Prostate gland (tissue), 2 donors: ENCODE measurements around the gene FAM181A. TPM values are rescaled to one million over a fixed set of nuclear protein-coding genes. Genes with fewer than 3 reads are reported as not detected.

Experiments used
- DNase-seq: peaks from one replicate; pipeline ENCODE4 v3.0.0-alpha.2; 2019; ENCODE audit warnings: low spot score
- H3K27ac ChIP-seq, 2 donors: fragments of 200-600 bp; sonication (generic); 2 replicates each; pipeline ENCODE4 v1.5.1; 2017 to 2019
- H3K27me3 ChIP-seq: fragments of 200-600 bp; sonication (generic); replicated peaks from 2 replicates; pipeline ENCODE4 v1.5.1; 2019; ENCODE audit not compliant: insufficient read depth
- H3K36me3 ChIP-seq, 2 donors: fragments of 200-600 bp; sonication (generic); 1 replicate in 1 of 2; 2 replicates in 1 of 2; pipeline versions ENCODE4 v1.5.1 to v1.8.1; 2017 to 2019
- H3K4me1 ChIP-seq: fragments of 200-600 bp; sonication (generic); replicated peaks from 2 replicates; pipeline ENCODE4 v1.5.1; 2019
- H3K4me3 ChIP-seq, 2 donors: fragments of 200-600 bp; sonication (generic); 2 replicates each; pipeline ENCODE4 v1.5.1; 2017 to 2019
- H3K9me3 ChIP-seq: fragments of 200-600 bp; sonication (generic); 2 replicates; pipeline ENCODE4 v1.5.1; 2017
- POLR2A ChIP-seq: fragments of 450-650 bp; IDR thresholded peaks from one replicate; pipeline ENCODE4 v1.6.1; 2016; ENCODE audit warnings: antibody characterized with exemption, mild to moderate bottlenecking
- POLR2AphosphoS5 ChIP-seq: sonication (generic); formaldehyde crosslinking; IDR thresholded peaks from one replicate; pipeline ENCODE4 v1.6.1; 2017; ENCODE audit warnings: antibody characterized with exemption
- WGBS: methylation state at CpG from one replicate; pipeline ENCODE4 v1.1.5; 2018; 5-methylcytosine and 5-hydroxymethylcytosine counted together
- intact Hi-C: fragments of 100-400 bp; cut with DNase I; formaldehyde crosslinking; loops from one replicate; pipeline ENCODE4 v1.14.2; 2022
- total RNA-seq, 2 donors: library from RNA; depleted of rRNA; stranded (reverse); fragments of >200 nt; gene quantifications; one replicate each; pipeline ENCODE4 v1.1.0, GENCODE V29; 2016
- TF ChIP-seq, protein P1 (sequence below), 4 experiments: fragments of 200-600 bp in 2 of 4; fragments of 450-650 bp in 2 of 4; sonication (generic) in 2 of 4; IDR thresholded peaks; 1 replicate in 3 of 4; 2 replicates in 1 of 4; pipeline ENCODE4 v1.5.1; 2016 to 2019; ENCODE audit warnings: antibody characterized with exemption in 4 of 4, mild to moderate bottlenecking in 2 of 4, moderate library complexity in 2 of 4

Gene FAM181A
- total RNA-seq, 2 donors from 2014 or later: 3.1 TPM; not detected in 1

DNA sequence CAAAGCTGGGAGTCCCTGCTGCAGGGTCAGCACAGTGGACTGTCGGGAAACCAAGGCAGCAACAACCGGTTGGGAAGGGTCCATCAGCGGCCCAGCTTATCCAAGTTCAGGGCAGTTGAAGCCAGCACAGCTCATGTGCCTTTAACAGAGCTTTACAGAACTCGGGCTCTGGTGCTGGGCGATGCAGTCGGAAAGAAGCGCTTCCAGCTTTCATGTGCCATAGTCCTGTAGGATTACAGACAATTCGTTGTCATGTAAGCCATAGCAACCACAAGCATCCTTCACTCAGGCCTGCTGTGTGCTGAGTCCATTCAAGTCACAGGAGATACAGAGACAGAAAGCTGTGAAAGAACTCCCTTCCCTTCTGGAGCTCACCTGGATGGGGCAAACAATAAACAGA is 3.5 kb upstream of the FAM181A start:
- 89% methylated on average over 8 of the region's 8 CpGs for WGBS
- intact Hi-C loops: no loop called here
- TF ChIP-seq, protein P1, sequence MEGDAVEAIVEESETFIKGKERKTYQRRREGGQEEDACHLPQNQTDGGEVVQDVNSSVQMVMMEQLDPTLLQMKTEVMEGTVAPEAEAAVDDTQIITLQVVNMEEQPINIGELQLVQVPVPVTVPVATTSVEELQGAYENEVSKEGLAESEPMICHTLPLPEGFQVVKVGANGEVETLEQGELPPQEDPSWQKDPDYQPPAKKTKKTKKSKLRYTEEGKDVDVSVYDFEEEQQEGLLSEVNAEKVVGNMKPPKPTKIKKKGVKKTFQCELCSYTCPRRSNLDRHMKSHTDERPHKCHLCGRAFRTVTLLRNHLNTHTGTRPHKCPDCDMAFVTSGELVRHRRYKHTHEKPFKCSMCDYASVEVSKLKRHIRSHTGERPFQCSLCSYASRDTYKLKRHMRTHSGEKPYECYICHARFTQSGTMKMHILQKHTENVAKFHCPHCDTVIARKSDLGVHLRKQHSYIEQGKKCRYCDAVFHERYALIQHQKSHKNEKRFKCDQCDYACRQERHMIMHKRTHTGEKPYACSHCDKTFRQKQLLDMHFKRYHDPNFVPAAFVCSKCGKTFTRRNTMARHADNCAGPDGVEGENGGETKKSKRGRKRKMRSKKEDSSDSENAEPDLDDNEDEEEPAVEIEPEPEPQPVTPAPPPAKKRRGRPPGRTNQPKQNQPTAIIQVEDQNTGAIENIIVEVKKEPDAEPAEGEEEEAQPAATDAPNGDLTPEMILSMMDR (IDR thresholded peaks at IDR 0.05): no peak
- no peak for TF ChIP-seq POLR2AphosphoS5
- TF ChIP-seq POLR2A: no peak
- no peak overlapping the region for H3K4me3 ChIP-seq
- no peaks in the 10 kb centered on the region for H3K27me3 ChIP-seq
- no peaks in the 10 kb centered on the region for H3K36me3 ChIP-seq
- no peaks in the 10 kb centered on the region for H3K4me1 ChIP-seq
- DNase-seq: no peak
- H3K27ac ChIP-seq: no peak overlapping the region
- H3K9me3 ChIP-seq: no peaks in the 10 kb centered on the region

DNA sequence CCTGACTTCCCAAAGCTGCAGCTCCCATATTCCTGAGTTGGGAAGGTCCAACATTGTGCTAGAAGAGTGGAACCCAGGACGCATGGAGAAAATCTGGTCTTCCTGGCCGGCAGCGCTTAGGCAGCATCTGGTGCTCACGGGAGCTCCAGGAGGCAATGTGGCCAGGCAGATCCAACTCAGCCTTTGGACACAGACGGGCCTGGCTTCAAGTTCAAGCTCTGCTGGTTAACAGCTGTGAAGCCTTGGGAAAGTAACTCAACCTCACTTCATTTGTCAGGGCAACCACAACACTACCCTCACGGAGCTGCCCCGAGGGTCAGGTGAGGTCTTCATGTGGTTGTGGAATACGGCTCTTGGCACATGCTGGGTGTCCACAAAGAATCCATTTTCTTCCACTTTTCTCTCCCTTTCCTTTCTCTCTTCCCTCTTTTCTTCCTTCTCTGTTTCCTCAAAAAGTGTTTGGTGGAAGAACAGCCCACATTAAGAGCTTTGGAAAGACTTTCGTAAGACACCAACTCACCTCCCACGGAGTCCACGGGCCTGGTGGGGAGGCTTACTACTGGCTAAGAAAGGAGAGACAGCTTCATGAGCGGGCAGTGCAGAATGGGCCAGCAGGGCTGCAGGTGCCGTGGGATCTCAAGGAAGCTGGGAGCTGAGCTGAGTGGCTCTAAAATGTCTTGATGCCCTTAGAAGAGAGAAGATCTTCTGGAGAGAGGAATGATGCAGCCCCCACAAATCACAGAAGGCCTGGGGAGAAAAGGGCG is 2.4 kb upstream of the FAM181A start:
- TF ChIP-seq POLR2A (no peak), POLR2AphosphoS5 (no peak)
- TF ChIP-seq, protein P1 (IDR thresholded peaks at IDR 0.05): no peak
- Histone ChIP-seq H3K27ac (no peak overlapping the region), H3K4me3 (no peak overlapping the region), H3K27me3 (no peaks in the 10 kb centered on the region), H3K4me1 (no peaks in the 10 kb centered on the region), H3K9me3 (no peaks in the 10 kb centered on the region), H3K36me3 (no peaks in the 10 kb centered on the region)
- intact Hi-C loops: no loop called here
- no peak for DNase-seq
- WGBS: 92% methylated on average over 14 of the region's 14 CpGs

DNA sequence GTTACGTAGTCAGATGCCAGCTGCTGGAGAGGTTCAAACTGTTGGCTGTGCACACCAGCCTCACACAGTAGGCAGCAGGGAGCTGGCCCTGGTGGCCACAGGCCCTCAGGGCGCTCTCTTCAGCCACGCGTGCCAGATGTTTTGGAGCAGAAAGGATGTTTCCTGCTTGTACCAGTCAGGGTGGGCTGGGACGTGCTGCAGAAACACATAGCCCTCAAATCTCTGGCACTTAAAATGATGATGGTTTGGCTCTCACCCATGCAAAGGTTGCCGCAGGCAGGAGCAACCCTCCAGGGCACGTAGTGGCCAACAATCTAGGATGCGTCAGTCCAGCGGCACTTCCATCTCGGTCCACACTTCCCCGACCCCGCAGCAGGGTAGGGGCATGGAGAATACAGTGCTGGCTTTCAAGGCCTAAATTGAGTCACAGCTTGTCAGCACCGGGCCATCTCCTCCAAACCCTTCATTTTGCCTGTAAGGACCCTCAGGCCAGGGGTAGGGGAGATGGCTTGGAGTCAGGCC is 1.7 kb upstream of the FAM181A start:
- Histone ChIP-seq H3K27ac (no peak overlapping the region), H3K4me3 (no peak overlapping the region), H3K9me3 (no peaks in the 10 kb centered on the region), H3K4me1 (no peaks in the 10 kb centered on the region), H3K27me3 (no peaks in the 10 kb centered on the region), H3K36me3 (no peaks in the 10 kb centered on the region)
- TF ChIP-seq POLR2AphosphoS5 (no peak), POLR2A (no peak)
- TF ChIP-seq, protein P1 (IDR thresholded peaks at IDR 0.05): no peak
- intact Hi-C loops: no loop called here
- DNase-seq: no peak
- 90% methylated on average over 13 of the region's 13 CpGs for WGBS

DNA sequence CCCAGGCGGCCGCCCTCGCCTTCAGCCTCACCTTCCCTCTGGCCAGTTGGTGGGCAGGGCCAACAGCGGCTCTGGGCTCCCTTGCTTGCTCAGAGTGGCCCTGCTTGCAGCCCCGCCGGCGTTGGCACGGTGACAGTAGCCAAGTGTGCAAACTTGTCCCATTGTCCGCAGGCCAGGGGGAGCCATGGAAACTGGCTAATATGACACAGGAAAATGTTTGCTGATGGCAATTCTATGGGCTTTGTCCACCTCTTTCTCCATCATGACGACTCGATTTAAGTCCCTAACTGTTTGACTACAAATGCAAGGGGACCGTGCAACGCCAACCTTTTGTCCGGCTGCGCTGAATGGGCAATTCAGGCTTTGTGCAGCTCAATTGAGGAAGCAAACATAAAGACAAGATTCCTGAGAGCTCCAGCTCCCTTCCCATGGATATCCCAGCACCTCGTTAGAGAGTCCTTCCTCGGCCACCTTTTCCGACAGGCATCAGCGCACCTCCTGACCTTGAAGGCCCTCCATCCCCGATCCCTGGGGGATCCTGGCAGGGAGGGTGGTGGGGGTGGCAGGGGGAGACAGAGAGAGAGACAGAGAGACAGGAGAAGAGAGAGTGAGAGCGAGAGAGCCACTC is 785 bp upstream of the FAM181A start:
- intact Hi-C loops: no loop called here
- H3K27me3 ChIP-seq: no peaks in the 10 kb centered on the region
- 68% methylated on average over 21 of the region's 21 CpGs for WGBS
- no peaks in the 10 kb centered on the region for H3K4me1 ChIP-seq
- DNase-seq: no peak
- TF ChIP-seq, protein P1 (IDR thresholded peaks at IDR 0.05): no peak
- TF ChIP-seq POLR2A: no peak
- TF ChIP-seq POLR2AphosphoS5: no peak
- no peaks in the 10 kb centered on the region for H3K36me3 ChIP-seq
- H3K27ac ChIP-seq: no peak overlapping the region
- H3K4me3 ChIP-seq: no peak overlapping the region
- no peaks in the 10 kb centered on the region for H3K9me3 ChIP-seq

DNA sequence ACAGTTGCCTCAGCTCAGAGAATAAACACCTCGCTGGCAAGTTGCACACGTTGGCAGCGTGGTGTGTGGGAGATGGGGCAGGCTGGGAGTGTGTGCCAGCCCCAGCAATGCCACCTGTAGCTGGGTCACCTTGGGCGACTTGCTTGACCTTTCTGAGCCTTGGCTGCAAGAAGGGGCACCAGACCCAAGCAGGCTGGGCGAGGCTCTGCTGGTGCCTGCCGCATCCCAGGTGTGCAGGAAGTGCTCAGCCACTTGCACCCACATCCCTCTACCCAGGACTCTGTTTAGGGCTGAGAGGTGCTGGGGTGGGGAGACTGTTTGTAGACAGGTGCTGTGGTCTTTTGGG is 629 bp downstream of the FAM181A start:
- no peaks in the 10 kb centered on the region for H3K9me3 ChIP-seq
- TF ChIP-seq POLR2A: no peak
- TF ChIP-seq, protein P1 (IDR thresholded peaks at IDR 0.05): no peak
- TF ChIP-seq POLR2AphosphoS5: no peak
- no peak for DNase-seq
- 40% methylated on average over 6 of the region's 6 CpGs for WGBS
- no peaks in the 10 kb centered on the region for H3K36me3 ChIP-seq
- H3K4me3 ChIP-seq: no peak overlapping the region
- intact Hi-C loops: no loop called here
- no peaks in the 10 kb centered on the region for H3K4me1 ChIP-seq
- no peaks in the 10 kb centered on the region for H3K27me3 ChIP-seq
- no peak overlapping the region for H3K27ac ChIP-seq
